ENCODE results near the gene UNC45B.

The UNC45B gene

DNA sequence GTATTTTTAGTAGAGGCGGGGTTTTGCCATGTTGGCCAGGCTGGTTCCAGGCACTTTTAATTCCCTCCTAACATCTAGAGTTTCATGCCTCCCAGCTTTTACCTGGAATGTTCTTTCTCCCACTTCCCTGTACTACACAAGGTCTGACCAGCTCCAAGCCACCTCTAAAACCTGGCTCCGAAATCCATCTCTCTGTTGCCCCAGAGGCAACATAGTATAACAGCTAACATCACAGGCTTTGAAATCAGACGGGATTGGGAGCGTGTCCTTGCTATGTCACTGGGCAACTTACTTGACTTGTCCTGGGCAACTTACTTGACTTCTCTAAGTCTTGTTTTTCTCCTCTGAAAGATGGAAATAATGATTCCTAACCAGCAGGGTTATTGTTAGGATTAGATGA lies 15.1 kb downstream of the UNC45B start:
- DNase-seq (ENCODE audit: low read depth in 1 of 2, low spot score in 1 of 2), result no peak
- no peak for TF ChIP-seq CTCF (IDR thresholded peaks at IDR 0.05; ENCODE audit: insufficient read depth, low read length)
- no peak for TF ChIP-seq GABPA (IDR thresholded peaks at IDR 0.05; ENCODE audit: low read depth)
- no peak for TF ChIP-seq POLR2AphosphoS5 (IDR thresholded peaks at IDR 0.05; ENCODE audit: low read depth)
- TF ChIP-seq SPI1 (IDR thresholded peaks at IDR 0.05; ENCODE audit: borderline replicate concordance, low read depth), result no peak
- no peak for TF ChIP-seq REST (IDR thresholded peaks at IDR 0.05; ENCODE audit: insufficient replicate concordance, low read depth)
- Histone ChIP-seq H3K27ac (replicated peaks) (no peak overlapping the region), H3K27me3 (ENCODE audit: insufficient read depth, poor library complexity, severe bottlenecking) (no peaks in the 10 kb centered on the region), H3K4me3 (replicated peaks; ENCODE audit: insufficient read depth, low read length) (no peak overlapping the region)

DNA sequence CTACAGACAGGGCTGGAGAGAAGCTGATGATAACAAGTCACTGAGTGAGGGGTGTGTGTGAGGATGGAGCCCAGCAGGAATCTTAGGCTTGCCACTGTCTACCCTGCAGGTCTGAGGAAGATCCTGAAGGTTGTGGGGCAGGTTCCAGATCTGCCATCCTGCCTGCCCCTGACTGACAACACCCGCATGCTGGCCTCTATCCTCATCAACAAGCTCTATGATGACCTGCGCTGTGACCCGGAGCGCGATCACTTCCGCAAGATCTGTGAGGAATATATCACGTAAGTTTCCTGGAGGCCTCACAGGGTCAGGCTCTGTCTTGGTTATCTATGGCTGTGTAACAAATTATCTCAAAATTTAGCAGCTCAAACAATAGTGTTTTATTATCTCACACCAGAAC lies 16.3 kb downstream of the UNC45B start:
- no peak for TF ChIP-seq CTCF (IDR thresholded peaks at IDR 0.05; ENCODE audit: insufficient read depth, low read length)
- no peak for TF ChIP-seq REST (IDR thresholded peaks at IDR 0.05; ENCODE audit: insufficient replicate concordance, low read depth)
- TF ChIP-seq POLR2AphosphoS5 (IDR thresholded peaks at IDR 0.05; ENCODE audit: low read depth), result no peak
- no peak for TF ChIP-seq SPI1 (IDR thresholded peaks at IDR 0.05; ENCODE audit: borderline replicate concordance, low read depth)
- no peak for TF ChIP-seq GABPA (IDR thresholded peaks at IDR 0.05; ENCODE audit: low read depth)

GRCh38 chr17:35164716-35165115 lies 17.1 kb downstream of the UNC45B start:
- no peak for DNase-seq (ENCODE audit: low read depth in 1 of 2, low spot score in 1 of 2)
- H3K4me3 ChIP-seq (replicated peaks; ENCODE audit: insufficient read depth, low read length), result no peak overlapping the region
- H3K27me3 ChIP-seq (ENCODE audit: insufficient read depth, poor library complexity, severe bottlenecking), result no peaks in the 10 kb centered on the region
- TF ChIP-seq REST (IDR thresholded peaks at IDR 0.05; ENCODE audit: insufficient replicate concordance, low read depth) (no peak), SPI1 (IDR thresholded peaks at IDR 0.05; ENCODE audit: borderline replicate concordance, low read depth) (no peak), CTCF (IDR thresholded peaks at IDR 0.05; ENCODE audit: insufficient read depth, low read length) (no peak), POLR2AphosphoS5 (IDR thresholded peaks at IDR 0.05; ENCODE audit: low read depth) (no peak), GABPA (IDR thresholded peaks at IDR 0.05; ENCODE audit: low read depth) (no peak)
- no peak overlapping the region for H3K27ac ChIP-seq (replicated peaks)

More for the DNA sequence above, 16.3 kb downstream of the UNC45B start:
- Histone ChIP-seq H3K4me3 (replicated peaks; ENCODE audit: insufficient read depth, low read length) (no peak overlapping the region), H3K27me3 (ENCODE audit: insufficient read depth, poor library complexity, severe bottlenecking) (no peaks in the 10 kb centered on the region), H3K27ac (replicated peaks) (no peak overlapping the region)
- no peak for DNase-seq (ENCODE audit: low read depth in 1 of 2, low spot score in 1 of 2)
